ENCODE measurements around the gene IL9. TPM values are rescaled to one million over a fixed set of nuclear protein-coding genes. Genes with fewer than 3 reads are reported as not detected.
A peak's percentile ranks its signal among the peaks of the same experiment; 100 is the strongest.

IL9 gene
- total RNA-seq, 1 donor from 2014 or later = not detected

DNA sequence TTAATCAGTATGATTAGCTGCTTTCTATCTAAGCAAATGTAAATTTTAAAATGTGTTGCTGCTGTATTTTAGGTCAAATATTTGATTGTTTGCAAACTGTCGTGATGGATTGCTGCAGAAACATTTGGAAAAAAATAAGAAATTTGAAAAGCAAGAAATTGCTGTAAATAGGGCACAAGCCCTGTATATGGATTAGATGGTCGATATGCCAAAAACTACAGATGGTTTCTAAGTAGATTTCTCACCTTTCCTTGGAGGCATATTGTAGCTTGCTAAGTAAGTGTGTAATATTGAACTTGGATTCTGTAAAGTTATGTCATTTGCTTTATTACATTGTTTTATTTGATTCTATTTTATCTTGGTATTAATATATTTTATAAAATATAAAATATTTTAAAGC is 46.1 kb upstream of the IL9 start:
- H3K9me3 Mint-ChIP-seq (ENCODE audit: unreplicated experiment) = no peaks in the 10 kb centered on the region
- no peak overlapping the region for H3K27ac Mint-ChIP-seq (ENCODE audit: unreplicated experiment)
- H3K36me3 Mint-ChIP-seq (ENCODE audit: low read depth, unreplicated experiment) = no peaks in the 10 kb centered on the region
- no peaks in the 10 kb centered on the region for H3K27me3 Mint-ChIP-seq (ENCODE audit: unreplicated experiment)
- DNase-seq (ENCODE audit: low spot score) = no peak
- TF ChIP-seq, protein P1, sequence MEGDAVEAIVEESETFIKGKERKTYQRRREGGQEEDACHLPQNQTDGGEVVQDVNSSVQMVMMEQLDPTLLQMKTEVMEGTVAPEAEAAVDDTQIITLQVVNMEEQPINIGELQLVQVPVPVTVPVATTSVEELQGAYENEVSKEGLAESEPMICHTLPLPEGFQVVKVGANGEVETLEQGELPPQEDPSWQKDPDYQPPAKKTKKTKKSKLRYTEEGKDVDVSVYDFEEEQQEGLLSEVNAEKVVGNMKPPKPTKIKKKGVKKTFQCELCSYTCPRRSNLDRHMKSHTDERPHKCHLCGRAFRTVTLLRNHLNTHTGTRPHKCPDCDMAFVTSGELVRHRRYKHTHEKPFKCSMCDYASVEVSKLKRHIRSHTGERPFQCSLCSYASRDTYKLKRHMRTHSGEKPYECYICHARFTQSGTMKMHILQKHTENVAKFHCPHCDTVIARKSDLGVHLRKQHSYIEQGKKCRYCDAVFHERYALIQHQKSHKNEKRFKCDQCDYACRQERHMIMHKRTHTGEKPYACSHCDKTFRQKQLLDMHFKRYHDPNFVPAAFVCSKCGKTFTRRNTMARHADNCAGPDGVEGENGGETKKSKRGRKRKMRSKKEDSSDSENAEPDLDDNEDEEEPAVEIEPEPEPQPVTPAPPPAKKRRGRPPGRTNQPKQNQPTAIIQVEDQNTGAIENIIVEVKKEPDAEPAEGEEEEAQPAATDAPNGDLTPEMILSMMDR (IDR thresholded peaks at IDR 0.05; ENCODE audit: unreplicated experiment) = no peak
- H3K4me3 Mint-ChIP-seq (ENCODE audit: unreplicated experiment) = no peak overlapping the region
- H3K4me1 Mint-ChIP-seq (ENCODE audit: unreplicated experiment) = peaks cover 4% of the 10 kb centered on the region

DNA sequence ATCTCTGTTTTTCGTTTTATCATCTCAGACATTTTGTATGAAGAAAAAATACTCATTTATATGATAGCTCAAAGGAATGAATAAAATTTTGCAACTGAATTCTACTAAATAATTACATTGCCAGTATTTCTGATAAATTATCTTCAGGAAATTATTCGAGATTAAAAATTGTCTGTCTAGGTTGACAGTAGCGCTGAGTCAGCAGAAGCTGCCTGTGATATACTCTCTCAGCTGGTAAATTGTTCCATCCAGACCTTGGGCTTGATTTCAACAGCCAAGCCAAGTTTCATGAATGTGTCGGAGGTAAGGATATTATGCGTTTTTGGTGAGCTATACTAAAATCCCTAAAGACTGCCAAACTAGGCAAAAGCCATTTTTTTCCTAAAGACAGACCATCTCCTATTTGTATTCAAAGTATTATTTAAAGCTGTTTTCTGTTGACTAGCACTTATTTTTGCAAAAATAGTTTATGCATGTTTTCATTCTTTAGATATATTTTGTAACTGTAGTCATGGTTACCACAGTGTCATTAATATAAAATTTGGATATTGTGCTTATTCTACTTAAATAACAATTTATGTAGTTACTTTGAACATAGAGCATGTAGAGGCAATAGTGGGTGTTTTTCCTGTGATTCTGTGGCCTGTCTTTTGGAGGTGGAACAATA is 41.7 kb upstream of the IL9 start:
- no peaks in the 10 kb centered on the region for H3K9me3 Mint-ChIP-seq (ENCODE audit: unreplicated experiment)
- peaks cover 4% of the 10 kb centered on the region for H3K4me1 Mint-ChIP-seq (ENCODE audit: unreplicated experiment)
- TF ChIP-seq, protein P1 (IDR thresholded peaks at IDR 0.05; ENCODE audit: unreplicated experiment) = no peak
- no peak for DNase-seq (ENCODE audit: low spot score)
- H3K36me3 Mint-ChIP-seq (ENCODE audit: low read depth, unreplicated experiment) = no peaks in the 10 kb centered on the region
- H3K4me3 Mint-ChIP-seq (ENCODE audit: unreplicated experiment) = no peak overlapping the region
- no peaks in the 10 kb centered on the region for H3K27me3 Mint-ChIP-seq (ENCODE audit: unreplicated experiment)
- H3K27ac Mint-ChIP-seq (ENCODE audit: unreplicated experiment) = no peak overlapping the region

DNA sequence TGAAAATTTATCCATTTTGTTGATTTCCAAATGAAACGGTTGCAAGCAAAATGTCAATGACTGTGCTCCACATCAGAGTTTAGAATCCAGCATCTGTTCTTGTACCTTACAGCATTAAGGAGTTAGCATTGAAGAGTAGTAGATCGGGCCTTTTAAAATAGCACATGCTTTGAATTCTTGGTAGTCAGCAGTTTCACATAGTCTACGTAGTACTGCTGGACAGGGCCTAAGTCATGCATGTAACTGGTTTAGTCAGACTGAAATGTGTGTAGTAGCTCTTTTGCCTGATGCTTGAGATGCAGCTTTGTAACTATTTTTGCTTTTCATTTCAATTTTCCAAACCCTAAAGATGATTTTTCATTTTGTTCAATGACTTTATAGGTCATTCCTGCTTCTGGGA is 39.3 kb upstream of the IL9 start:
- H3K36me3 Mint-ChIP-seq (ENCODE audit: low read depth, unreplicated experiment) = no peaks in the 10 kb centered on the region
- no peak for DNase-seq (ENCODE audit: low spot score)
- no peak overlapping the region for H3K4me3 Mint-ChIP-seq (ENCODE audit: unreplicated experiment)
- H3K27ac Mint-ChIP-seq (ENCODE audit: unreplicated experiment) = no peak overlapping the region
- H3K4me1 Mint-ChIP-seq (ENCODE audit: unreplicated experiment) = peaks cover 3% of the 10 kb centered on the region
- TF ChIP-seq, protein P1 (IDR thresholded peaks at IDR 0.05; ENCODE audit: unreplicated experiment) = no peak
- no peaks in the 10 kb centered on the region for H3K9me3 Mint-ChIP-seq (ENCODE audit: unreplicated experiment)
- H3K27me3 Mint-ChIP-seq (ENCODE audit: unreplicated experiment) = peaks cover 3% of the 10 kb centered on the region

DNA sequence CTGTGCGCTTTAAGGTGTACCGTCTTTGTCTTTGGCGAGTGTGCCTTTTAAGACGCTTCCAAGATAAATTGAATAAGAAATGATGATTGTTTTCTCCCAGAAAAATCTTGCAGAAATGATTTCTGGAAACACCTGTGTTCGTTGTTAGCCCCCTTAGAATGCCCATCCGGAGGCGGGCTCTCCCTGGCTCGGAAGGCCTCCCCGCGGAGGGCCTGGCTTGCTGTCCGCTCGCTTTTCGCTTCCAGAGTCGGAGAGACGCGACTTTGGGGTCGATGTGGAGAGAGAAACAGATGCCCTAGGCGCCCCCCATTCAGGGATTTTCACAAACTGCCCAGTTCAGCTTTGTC is 35.3 kb upstream of the IL9 start:
- Mint-ChIP-seq H3K4me3 (ENCODE audit: unreplicated experiment) (peak overlapping the region; percentile 80), H3K36me3 (ENCODE audit: low read depth, unreplicated experiment) (no peaks in the 10 kb centered on the region), H3K4me1 (ENCODE audit: unreplicated experiment) (no peaks in the 10 kb centered on the region), H3K27me3 (ENCODE audit: unreplicated experiment) (peaks cover 6% of the 10 kb centered on the region), H3K9me3 (ENCODE audit: unreplicated experiment) (no peaks in the 10 kb centered on the region), H3K27ac (ENCODE audit: unreplicated experiment) (no peak overlapping the region)
- TF ChIP-seq, protein P1 (IDR thresholded peaks at IDR 0.05; ENCODE audit: unreplicated experiment) = no peak
- peak; percentile 18 for DNase-seq (ENCODE audit: low spot score)

DNA sequence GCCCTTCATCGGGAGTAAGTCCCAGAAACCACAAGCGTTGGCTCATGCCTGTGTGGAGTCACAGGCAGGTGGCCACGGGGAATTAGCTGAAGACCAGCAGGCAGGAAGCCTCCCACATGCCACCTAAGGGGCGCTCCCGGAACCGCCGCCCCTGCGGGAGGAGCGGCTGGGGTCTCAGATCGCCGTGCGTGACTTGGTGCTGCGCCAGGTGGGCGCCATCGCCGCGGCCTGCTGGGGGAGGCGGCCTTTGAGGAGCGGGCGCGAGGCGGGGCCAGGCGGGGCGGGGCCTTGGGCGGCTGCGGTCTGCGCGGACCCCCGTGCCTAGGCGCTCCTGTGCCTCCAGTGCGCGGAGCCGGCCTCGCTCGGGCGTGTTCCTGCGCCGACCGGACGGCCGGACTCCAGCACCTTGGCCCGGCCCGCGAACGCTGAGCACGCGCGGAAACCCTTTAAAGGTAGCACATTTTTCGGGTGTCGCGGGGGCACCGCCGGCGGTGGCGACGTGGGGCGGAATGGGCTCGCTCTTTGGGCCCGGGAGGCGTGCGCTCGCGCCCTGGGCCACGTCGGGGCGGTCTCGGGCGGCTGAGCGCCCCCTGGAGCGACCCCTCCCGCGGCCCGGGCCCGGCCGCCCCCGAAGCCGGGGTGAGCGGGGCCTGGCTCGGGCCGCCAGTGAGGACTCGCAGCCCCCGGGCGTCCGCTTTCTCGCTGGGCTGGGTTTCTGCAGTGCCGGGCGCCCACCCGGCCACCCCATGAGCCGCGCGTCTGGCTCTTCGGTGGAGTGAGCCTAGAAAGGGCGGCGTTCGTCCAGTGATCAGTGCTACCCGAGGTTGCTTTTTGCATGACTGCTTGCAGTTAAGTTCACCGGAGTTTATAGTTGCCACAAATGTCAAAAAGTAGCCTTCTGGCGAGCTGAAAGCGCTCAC is 34.6 kb upstream of the IL9 start:
- peak; percentile 30 for DNase-seq (ENCODE audit: low spot score)
- H3K27ac Mint-ChIP-seq (ENCODE audit: unreplicated experiment) = no peak overlapping the region
- no peaks in the 10 kb centered on the region for H3K4me1 Mint-ChIP-seq (ENCODE audit: unreplicated experiment)
- H3K27me3 Mint-ChIP-seq (ENCODE audit: unreplicated experiment) = peaks cover 6% of the 10 kb centered on the region
- H3K36me3 Mint-ChIP-seq (ENCODE audit: low read depth, unreplicated experiment) = no peaks in the 10 kb centered on the region
- H3K4me3 Mint-ChIP-seq (ENCODE audit: unreplicated experiment) = peak overlapping the region; percentile 80
- TF ChIP-seq, protein P1 (IDR thresholded peaks at IDR 0.05; ENCODE audit: unreplicated experiment) = no peak
- H3K9me3 Mint-ChIP-seq (ENCODE audit: unreplicated experiment) = no peaks in the 10 kb centered on the region
